COR-L47 (cell line): ENCODE data around the gene ZNF200.
A peak's percentile ranks its signal among the peaks of the same experiment; 100 is the strongest.
"Not testable (repeated sequence)": the region's sequence is repeated elsewhere in the genome, so short reads cannot be mapped to it uniquely, and the experiment has no call there.

Experiments used
- DNase-seq: peaks from one replicate; lab custom pipeline; 2025; lab: John Stamatoyannopoulos, UW

Gene ZNF200

DNA sequence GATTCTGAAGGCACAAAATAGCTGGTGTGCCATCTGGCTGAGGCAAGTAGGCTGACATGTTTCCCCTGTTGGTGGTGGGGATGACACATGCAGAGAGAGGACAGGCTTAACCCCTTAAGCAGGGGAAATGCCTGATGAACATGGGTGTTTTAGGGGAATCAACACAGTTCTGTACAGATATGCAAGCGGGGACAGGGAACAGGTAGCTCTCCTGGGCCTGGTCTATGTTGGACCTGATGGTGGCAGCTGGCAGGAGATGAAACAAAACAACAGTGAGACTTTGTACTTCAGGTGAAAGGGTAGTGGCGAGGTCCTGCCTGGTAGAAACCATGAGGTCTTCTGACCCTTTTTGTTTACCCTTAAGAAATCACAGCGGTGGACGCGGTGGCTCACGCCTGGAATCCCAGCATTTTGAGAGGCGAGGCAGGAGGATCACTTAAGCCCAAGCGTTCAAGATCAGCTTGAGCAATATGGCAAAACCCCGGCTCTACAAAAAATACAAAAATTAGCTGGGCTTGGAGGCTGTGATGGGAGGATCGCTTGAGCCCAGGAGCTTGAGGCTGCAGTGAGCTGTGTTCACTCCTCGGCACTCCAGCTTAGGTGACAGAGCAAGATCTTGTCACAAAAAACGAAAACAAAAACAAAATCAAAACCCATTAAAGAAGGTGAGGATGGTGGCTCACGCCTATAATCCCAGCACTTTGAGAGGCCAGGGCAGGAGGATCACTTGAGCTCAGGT lies 36.5 kb downstream of the ZNF200 start:
- no peak for DNase-seq

DNA sequence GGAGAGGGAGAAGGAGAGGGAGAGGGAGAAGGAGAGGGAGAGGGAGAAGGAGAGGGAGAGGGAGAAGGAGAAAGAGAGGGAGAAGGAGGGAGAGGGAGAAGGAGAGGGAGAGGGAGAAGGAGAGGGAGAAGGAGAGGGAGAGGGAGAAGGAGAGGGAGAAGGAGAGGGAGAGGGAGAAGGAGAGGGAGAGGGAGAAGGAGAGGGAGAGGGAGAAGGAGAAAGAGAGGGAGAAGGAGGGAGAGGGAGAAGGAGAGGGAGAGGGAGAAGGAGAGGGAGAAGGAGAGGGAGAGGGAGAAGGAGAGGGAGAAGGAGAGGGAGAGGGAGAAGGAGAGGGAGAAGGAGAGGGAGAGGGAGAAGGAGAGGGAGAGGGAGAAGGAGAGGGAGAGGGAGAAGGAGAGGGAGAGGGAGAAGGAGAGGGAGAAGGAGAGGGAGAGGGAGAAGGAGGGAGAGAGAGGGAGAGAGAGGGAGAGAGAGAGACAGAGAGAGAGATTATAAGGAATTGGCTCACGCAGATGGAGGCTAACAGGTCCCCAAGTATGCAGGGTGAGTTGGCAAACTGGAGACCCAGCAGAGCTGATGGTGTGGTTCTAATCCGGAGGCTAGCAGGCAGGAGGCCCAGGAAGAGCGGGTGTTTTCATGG lies 37.1 kb downstream of the ZNF200 start:
- not testable (repeated sequence) for DNase-seq

DNA sequence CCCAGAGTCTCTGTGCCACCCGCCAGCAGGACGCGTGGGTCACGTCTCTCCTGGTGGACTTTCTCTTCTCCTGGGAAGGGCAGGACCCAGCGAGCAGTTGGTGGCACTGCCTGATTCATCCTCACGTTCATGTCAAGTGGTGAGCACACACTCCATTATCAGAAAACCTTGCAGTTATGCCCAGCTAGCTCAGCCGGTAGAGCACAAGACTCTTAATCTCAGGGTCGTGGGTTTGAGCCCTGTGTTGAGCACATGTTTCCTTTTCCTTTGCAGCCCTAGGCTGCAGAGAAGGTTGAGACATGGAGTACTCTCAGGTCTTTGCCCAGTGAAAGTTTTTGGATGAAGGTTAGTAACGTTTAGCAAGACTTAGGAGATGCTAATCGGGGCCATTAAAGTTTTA lies 39.0 kb downstream of the ZNF200 start:
- no peak for DNase-seq

DNA sequence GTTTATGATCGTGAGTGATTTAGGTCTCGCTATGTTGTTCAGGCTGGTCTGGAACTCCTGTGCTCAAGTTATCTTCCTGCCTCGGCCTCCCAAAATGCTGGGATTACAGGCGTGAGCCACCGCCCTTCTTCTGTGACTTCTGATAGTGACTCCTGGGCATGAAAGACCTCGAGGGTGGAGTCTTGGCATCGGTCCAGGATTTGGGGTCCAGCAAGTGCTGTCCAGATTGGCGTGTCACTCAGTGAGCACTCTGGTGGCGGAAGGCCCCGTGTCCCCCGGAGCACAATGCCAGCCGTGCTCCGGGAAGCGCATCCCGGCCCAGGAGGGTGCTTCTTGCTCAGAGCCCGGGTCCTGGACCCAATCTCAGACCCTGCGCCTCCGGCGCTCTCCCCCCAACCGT lies 40.2 kb downstream of the ZNF200 start:
- DNase-seq, result no peak

DNA sequence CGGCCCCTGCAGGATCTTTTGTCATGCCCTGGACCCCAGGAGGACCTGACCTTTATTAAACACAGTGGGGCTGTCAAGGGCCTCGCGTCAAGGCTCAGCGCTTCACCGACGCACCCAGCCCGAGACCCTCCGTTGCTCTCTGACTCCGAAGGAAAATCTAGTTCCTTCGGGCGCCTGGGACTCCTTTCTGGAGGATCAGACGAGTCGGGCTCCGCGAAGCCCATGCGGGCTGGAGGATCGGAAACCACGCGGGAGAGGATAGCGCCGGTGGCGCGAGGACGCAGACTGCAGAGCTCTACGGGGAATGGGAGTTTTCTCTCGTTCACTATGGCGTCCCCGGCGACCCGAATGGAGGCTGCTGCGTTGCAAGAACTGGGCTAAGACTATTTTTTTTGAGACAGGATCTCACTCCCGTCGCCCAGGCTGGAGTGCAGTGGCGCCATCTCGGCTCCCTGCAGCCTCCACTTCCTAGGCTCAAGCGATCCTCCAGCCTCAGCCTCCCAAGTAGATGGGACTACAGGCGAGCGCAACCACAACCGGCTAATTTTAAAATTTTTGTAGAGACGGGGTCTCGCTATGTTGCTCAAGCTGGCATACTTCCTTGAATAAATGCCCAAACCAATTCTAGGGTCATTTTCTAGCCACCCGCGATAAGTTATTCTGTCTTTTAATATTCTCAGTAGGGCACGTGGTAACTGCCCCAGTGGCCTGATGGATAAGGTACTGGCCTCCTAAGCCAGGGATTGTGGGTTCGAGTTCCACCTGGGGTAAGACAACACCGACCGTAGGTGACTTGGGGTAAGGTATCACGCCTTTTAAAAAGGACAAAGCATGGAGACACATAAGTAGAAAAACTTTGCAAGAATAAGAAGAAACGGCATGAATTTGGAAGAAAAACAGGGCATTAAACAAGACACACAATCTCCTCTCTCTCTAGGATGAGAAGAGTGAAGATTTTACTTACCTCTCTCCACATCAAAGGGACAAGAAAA lies 41.4 kb downstream of the ZNF200 start:
- DNase-seq, result no peak

DNA sequence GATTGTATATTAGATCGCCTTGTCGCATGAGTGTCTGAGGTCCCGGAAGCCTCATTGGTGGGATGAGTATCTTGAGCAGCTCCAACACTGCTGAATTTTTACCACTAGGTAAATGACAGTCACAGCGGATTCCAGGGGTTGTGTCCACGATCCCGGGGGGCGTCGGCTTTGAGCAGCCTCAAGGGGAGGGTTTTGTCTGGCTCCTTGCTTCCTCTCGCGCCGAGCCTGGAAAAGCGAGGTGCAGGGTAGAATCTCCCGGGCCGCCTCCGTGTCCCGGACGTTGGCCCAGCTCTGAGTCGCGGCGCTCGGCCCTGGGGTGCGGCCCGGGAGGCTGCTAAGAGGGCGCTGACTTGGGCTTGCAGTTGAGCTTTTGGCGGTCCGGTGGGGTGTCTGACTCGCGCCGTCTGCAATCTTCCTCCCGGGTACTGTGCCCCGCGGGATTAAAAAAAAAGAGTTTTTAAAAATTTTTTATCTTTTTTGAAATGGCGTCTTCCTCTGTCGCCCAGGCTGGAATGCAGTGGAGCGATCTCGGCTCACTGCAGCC lies 42.4 kb downstream of the ZNF200 start:
- no peak for DNase-seq

DNA sequence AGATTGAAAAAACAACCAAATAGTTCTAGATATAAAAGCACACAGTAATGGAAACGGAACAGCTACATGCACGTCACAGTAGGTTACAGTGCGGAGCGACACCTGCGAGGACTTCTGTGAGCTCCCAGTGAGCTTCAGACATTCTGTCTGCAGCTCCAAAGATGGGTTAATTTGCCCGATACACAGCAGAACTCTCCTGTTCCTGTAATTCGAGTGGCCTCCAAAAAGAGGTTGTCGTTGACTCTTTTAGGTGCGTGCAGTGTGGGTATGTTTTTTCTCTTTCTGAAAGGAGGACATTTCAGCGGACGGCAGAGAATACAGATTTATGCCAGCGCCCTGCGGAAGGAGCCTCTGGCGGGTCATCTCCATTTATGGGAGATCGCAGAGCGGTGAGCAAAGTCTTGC lies 44.0 kb downstream of the ZNF200 start:
- DNase-seq, result no peak

DNA sequence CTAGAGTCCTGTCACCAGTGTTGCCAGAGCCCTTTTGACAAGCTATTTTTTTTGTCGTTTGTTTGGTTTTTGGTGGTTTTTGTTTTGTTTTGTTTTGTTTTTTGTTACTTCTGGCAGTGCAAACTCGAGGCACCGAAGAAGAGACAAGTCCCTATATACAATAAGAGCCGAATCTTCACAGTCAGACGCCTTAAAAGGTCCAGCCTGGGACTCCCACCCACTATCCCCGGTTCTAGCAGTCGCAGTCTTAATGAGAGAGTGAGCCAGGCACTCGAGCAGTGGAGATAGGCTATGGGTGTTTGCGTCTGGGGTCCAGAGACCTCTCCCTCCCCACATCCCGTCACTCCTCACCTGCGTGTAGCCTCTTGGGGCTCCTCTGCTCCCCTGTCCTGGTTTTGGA lies 45.1 kb downstream of the ZNF200 start:
- DNase-seq, result no peak

DNA sequence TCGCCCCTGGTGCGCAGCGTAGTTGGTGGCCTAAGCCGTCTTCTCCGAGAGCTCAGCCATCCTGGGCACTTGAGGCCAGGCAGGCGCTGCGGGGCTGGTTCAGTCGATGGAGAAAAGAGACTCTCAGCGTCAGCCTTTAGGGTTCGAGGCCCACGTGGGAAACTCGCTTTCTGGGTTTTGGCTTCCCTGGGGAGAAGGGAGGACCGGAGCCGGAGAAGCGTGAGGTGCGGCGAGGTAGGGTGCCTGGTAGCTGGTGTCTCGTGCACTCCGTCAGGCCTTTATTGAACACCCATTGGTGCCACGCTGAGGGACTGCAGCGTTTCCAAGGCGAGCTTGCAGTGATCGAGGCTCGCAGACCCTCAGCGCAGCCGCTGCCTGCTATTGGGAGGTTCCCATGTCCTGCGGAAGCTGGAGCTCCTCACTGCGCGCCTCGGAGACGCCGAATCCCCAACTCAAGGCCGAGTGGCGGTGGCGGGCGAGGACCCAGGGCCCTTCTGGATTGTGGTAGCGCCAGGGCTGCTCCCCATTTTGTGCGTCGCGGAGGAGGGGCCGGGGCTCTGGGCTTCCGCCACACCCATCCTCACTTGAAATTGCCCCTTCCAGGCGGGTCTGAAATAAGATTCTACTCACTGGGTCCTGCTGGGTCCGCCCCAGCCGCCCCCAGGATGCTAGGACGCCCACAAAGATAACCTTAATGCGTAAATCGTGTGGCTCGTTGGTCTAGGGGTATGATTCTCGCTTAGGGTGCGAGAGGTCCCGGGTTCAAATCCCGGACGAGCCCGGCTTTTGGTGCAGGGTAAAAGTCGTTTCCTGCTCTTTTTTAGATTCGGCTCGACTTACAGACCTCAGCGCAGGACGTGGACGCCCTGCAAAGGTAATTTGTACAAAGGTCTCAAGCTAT lies 45.8 kb downstream of the ZNF200 start:
- DNase-seq, result peak; percentile 34

DNA sequence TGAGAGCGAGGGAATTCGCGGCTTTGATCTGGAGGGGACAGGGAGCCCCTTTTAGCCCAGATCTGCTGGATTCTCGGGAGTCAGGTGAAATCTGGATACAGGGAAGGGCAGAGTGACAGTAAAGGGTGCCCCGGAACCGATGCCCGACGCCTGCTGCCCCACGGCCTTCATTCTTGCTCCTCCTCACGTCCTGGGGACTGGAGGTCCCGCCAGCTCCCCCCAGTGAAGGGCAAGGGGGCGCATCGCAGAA lies 46.4 kb downstream of the ZNF200 start:
- no peak for DNase-seq

DNA sequence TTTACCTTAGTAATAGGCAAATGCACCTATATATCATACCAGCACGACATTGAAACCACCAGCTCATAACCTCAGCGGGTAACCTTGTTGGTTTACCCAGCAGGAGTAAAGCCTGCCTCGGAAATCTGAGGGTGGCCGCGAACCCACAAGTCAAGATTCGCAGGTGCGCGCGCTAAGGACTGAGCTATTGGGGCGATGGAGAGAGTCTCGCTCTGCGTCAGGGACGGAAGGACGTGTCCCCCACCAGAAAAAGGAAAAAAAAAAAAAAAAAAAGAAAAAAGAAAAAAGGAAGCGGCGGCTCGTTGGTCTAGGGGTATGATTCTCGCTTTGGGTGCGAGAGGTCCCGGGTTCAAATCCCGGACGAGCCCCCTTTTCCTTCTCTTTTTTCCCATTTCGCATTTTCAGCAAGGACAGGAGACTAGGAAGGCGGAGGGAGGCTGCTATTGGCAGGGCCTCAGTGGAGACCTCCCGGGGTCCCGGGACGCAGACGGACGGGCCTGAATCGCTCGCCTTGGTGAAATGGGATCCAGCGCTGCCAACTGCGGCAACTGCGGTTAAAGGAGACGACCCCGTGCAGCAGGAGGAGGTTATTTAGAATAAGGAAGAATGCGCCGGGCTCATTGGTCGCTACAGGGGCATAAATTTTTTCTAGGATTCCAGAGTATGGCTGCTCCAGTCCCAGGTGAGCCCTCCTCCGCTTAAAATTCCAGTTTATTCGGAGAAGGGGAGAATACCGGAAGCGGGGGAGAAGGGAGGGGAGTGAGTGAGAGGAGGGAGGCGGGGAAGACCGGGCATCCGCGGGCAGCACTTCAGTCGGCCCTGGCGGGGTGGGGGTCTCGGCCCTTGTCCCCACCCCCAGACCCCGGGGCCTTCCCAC lies 46.9 kb downstream of the ZNF200 start, which contains the start of gene OR1F1:
Gene OR1F1, plus strand, starts transcription at position 407 of the 877 bp plus-strand sequence.
- no peak for DNase-seq

DNA sequence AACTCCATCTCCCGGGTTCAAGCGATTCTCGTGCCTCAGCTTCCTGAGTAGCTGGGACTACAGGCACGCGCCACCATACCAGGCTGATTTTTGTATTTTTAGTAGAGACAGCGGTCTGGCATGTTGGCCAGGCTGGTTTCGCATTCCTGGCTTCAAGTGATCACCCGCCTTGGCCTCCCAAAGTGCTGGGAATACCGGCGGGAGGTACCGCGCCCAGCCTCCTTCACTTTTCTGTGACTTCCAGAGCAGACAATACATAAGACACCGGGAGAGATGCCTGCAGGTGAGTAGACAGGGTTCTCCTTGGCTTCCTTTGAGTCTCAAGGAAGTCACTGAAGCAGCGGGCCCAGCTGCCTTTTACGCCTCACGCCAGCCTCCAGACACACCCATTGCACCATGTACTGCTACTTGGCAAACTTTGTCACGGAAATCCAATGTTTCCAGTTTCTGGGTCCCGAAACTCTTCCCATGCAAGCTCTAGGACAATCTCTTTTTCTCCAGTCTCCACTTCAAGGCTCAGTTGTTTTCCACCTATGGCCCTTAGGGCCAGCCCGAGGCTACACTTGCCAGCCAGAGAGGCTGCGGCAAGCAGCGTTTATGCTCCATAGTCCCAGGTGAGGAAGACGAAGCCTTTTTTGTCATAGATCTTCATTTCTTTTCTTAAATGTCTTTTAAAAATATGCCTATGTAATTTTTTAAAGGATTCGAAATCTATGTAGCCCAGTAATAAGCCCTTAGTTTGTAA lies 47.8 kb downstream of the ZNF200 start:
- DNase-seq, result no peak

DNA sequence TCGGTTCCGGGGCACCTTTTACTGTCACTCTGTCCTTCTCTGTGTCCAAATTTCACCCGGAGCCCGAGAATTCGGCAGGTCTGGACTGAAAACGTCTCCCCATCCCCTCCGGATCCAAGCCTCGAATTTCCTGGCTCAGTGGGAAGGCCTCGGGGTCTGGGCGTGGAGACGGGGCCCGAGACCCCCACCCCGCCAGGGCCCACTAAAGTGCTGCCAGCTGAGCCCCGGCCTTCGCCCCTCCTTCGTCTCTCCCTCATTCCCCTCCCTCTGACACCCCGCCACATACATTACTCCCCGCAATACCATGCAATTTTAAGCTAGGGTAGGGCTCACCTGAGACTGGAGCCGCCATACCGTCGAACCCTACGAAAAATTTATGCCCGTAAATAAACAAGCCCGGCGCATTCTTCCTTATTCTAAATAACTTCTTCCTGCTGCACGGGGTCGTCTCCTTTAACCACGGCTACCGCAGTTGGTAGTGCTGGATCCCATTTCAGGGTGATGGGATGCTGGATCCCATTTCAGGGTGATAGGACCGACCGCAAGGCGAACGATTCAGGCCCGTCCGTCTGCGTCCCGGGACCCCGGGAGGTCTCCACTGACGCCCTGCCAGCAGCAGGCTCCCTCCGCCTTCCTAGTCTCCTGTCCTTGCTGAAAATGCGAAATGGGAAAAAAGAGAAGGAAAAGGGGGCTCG lies 51.4 kb downstream of the ZNF200 start:
- DNase-seq, result no peak

DNA sequence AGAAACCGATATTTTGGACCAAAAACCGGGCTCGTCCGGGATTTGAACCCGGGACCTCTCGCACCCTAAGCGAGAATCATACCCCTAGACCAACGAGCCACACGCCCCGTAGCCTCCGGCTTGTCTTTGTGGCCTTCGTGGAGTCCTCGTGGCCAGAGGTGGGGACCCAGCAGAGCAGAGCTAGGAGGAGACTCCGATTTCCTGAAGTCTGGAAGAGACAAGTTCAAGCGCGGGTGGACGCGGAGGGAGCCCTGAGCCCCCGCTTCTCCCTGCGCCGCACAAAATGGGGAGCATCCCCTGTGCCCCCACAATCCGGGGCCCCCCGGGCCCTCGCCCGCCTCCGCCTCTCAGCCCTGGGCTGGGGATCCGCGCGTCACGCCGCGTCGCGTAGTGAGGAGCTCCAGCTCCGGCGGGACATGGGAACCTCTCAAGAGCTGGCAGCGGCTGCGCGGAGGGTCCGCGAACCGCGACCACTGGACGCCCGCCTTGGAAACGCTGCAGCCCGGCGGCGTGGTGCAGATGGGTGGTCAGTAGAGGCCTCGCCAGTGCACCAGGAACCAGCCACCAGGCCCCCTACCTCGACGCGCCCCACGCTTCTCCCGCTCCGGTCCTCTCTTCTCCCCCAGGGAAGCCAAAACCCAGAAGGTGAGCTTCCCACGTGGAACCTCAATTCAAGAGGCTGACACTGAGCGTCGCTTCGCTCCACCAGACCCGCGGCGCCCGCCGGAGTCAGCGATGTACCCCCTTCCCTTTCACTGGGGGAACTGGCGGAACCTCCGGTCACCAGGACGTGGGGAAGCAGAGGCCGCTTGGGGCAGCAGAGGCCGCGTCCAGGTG lies 52.1 kb downstream of the ZNF200 start:
- no peak for DNase-seq

DNA sequence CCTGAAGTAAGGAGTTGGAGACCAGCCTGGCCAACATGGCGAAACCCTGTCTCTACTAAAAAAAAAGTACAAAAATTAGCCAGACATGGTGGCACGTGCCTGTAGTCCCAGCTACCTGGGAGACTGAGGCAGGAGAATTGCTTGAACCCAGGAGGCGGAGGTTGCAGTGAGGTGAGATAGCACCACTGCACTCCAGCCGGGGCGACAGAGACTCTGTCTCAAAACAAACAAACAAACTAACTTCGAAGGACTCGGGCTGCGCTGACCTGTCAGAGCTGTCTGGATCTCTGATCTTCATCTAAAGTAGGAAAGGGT lies 52.7 kb downstream of the ZNF200 start:
- DNase-seq, result not testable (repeated sequence)

DNA sequence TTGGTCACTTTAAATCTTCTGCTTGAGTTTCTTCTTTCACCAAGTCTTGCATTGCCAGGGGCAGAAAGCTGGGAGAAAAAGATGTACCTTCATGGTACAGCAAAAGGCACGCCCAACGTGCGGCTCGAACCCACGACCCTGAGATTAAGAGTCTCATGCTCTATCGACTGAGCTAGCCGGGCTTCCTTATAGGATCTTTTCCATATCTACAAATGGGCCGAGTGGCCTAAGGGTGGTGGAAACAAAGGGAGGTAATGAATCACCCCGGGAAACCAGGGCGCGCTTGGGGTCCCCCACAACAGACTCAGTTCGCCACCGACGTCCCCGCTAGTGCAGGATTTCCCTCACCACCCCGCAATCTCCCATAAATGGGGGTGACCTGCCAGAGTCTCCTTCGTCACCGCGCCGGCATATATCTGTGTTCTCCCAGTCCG lies 54.5 kb downstream of the ZNF200 start:
- no peak for DNase-seq

DNA sequence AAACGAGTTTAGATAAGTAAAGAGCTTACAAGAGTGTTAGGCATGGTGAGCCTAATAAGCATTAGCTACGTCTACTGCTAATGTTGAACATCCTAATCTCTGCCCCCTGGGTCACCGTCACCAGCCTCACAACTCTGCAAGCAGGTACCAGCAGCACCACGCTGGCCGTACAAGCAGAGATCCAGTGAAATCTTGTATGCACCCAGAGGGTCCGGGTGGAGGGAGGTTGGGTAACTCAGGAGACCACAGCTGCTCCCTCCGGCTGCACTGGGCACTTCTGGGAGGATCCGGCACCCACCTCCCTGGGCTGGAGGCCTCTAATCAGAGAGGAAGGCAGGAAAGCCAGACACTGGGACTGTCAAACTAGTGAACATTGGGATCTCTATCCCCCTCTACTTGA lies 55.3 kb downstream of the ZNF200 start:
- DNase-seq, result no peak
